AG09309 (cell line): ENCODE results near the gene SMLR1.
"Not testable (repeated sequence)": the region's sequence is repeated elsewhere in the genome, so short reads cannot be mapped to it uniquely, and the experiment has no call there.

ENCODE experiments used
- DNase-seq: peaks from one replicate; pipeline ENCODE4 v3.0.0-alpha.2; 2010; ENCODE audit warnings: low read depth
- H3K4me3 ChIP-seq: 2 replicates; pipeline ENCODE4 v1.5.1; 2011; ENCODE audit warnings: mild to moderate bottlenecking, low read depth, low read length, moderate library complexity; ENCODE audit not compliant: control insufficient read depth
- TF ChIP-seq, protein P1 (sequence below): IDR thresholded peaks from 2 replicates; pipeline ENCODE4 v1.5.1; 2011; ENCODE audit warnings: mild to moderate bottlenecking, low read depth, low read length, inconsistent platforms; ENCODE audit not compliant: insufficient read depth, control insufficient read depth; ENCODE audit errors: missing control alignments

SMLR1 gene

GRCh38 chr6:130787726-130788500 is 39.3 kb upstream of the SMLR1 start:
- DNase-seq: no peak
- TF ChIP-seq, protein P1, sequence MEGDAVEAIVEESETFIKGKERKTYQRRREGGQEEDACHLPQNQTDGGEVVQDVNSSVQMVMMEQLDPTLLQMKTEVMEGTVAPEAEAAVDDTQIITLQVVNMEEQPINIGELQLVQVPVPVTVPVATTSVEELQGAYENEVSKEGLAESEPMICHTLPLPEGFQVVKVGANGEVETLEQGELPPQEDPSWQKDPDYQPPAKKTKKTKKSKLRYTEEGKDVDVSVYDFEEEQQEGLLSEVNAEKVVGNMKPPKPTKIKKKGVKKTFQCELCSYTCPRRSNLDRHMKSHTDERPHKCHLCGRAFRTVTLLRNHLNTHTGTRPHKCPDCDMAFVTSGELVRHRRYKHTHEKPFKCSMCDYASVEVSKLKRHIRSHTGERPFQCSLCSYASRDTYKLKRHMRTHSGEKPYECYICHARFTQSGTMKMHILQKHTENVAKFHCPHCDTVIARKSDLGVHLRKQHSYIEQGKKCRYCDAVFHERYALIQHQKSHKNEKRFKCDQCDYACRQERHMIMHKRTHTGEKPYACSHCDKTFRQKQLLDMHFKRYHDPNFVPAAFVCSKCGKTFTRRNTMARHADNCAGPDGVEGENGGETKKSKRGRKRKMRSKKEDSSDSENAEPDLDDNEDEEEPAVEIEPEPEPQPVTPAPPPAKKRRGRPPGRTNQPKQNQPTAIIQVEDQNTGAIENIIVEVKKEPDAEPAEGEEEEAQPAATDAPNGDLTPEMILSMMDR: no peak
- no peak overlapping the region for H3K4me3 ChIP-seq

DNA sequence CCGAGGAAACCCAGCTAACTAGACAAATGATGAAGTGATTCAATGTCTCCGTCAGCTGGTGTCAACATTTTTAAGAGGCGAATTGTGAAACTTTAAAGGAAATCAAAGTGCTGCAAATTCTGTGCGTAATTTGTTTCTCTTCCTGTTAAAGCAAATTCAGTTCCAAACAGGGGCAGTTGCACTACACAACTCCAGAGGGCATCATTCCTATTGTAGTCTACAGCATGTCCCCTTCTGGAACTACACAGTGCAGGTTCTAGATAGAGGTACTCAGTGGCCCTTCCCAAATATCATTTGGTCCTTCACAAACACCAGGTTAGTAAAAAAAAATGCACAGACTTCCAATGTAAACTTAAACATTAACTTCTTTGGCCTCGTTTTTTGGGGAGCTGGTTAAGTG is 38.3 kb upstream of the SMLR1 start:
- TF ChIP-seq, protein P1: no peak
- no peak overlapping the region for H3K4me3 ChIP-seq
- DNase-seq: no peak

GRCh38 chr6:130794010-130794697 is 33.1 kb upstream of the SMLR1 start:
- TF ChIP-seq, protein P1: no peak
- DNase-seq: no peak
- no peak overlapping the region for H3K4me3 ChIP-seq

DNA sequence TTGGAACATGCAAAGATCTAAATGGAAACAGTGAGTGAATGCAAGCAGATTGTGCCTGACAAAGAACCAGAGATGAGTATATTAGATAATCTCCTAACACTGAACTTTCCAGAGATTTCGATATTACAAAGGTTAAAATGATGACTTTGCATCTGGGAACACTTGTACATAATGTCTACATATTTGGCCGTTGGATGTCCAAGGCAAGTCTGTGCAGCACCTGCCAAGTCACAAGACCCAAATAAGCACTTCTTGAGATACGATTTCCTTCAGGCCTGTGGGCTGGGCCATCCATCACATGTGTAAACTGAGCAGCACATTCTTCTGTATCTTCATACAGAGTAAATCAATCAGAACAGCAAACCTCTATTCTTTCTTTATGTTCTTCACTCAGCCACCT is 32.5 kb upstream of the SMLR1 start:
- no peak overlapping the region for H3K4me3 ChIP-seq
- DNase-seq: no peak
- TF ChIP-seq, protein P1: no peak

DNA sequence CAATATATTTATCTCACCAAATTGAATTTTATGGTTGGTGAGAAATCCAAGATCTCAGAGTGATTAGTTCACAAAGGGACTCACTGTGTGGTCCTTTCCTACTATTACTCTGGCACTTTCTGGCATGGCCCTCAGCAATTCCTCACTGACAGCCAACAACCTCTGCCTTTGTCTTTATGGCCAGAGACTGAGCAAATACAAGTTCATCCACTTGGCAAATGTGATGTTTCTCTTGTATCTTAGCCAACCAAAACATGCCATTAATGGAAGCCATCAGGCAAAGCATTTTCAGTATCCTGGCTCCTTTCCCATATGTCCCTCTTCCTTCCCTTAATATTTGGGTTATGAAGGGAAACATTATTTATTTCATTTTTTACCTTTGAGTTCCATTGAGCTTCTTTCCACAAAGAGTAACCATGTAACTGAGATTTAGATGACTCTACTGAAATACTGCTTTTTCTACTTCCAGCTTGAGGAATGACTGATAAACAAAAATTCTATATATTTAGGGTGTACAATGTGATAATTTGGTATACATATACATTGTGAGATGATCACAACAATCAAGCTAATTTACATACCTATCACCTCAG is 30.8 kb upstream of the SMLR1 start:
- TF ChIP-seq, protein P1: no peak
- H3K4me3 ChIP-seq: no peak overlapping the region
- DNase-seq: no peak

- DNase-seq: no peak
- H3K4me3 ChIP-seq: no peak overlapping the region
- TF ChIP-seq, protein P1: no peak
These were observed 30.1 kb upstream of the SMLR1 start for GRCh38 chr6:130797061-130797460.

GRCh38 chr6:130801368-130801767 is 25.8 kb upstream of the SMLR1 start:
- not testable (repeated sequence) for H3K4me3 ChIP-seq, DNase-seq
